Stimulated activated CD8-positive, alpha-beta memory T cell treated with anti-CD3 and anti-CD28 coated beads, Interleukin-4, amount 100 ng/mL, for 4 hours (primary cell): ENCODE results near the gene ALG10.
"Not testable (repeated sequence)": the region's sequence is repeated elsewhere in the genome, so short reads cannot be mapped to it uniquely, and the experiment has no call there.

Source experiments
- DNase-seq, 2 donors: peaks; one replicate each; pipeline ENCODE4 v3.0.0-alpha.2; 2020; ENCODE audit warnings: low read depth in 2 of 2, low spot score in 1 of 2

The ALG10 gene, protein sequence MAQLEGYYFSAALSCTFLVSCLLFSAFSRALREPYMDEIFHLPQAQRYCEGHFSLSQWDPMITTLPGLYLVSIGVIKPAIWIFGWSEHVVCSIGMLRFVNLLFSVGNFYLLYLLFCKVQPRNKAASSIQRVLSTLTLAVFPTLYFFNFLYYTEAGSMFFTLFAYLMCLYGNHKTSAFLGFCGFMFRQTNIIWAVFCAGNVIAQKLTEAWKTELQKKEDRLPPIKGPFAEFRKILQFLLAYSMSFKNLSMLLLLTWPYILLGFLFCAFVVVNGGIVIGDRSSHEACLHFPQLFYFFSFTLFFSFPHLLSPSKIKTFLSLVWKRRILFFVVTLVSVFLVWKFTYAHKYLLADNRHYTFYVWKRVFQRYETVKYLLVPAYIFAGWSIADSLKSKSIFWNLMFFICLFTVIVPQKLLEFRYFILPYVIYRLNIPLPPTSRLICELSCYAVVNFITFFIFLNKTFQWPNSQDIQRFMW

DNA sequence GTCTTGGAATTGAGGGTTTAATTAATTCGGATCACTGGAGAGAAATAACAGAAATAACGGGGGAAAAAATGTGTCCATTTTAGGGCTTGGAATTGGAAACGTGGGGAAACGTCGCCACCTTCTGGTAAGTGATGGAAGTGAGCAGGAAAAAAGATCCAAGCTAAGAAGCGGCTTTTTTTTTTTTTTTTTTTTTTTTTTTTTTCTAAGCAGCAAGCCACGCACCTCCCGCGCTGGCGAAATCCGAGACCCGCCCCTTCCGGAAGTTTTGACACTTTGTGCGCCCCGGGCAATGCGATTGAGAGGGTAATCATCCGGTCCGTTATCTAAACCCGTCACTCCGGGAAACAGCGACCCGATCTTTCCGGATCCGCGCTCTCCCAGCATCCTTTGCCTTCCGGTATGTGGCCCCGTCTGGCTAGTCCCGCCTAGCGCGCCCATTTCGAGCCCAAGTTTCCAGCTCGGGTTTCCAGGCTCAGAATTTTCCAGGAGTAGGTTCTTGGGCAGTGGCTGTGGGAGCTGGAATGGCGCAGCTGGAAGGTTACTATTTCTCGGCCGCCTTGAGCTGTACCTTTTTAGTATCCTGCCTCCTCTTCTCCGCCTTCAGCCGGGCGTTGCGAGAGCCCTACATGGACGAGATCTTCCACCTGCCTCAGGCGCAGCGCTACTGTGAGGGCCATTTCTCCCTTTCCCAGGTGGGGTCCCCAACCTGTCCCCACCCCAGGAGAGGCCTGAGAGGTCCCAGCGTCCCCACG is at the start of gene ALG10:
TSS of gene ALG10 (plus strand) at position 418 of the 752 bp plus-strand sequence. CDS start at position 522, 104 bp downstream.
- DNase-seq, result peak; percentile 93

DNA sequence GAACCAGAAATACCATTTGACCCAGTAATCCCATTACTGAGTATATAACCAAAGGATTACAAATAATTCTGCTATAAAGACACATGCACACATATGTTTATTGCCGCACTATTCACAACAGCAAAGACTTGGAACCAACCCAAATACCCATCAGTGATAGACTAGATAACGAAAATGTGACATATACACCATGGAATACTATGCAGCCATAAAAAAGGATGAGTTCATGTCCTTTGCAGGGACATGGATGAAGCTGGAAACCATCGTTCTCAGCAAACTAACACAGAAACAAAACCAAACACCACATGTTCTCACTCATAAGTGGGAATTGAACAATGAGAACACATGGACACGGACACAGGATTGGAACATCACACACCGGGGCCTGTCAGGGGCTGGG is 49.4 kb upstream of the ALG10 start:
- DNase-seq, result not testable (repeated sequence)

DNA sequence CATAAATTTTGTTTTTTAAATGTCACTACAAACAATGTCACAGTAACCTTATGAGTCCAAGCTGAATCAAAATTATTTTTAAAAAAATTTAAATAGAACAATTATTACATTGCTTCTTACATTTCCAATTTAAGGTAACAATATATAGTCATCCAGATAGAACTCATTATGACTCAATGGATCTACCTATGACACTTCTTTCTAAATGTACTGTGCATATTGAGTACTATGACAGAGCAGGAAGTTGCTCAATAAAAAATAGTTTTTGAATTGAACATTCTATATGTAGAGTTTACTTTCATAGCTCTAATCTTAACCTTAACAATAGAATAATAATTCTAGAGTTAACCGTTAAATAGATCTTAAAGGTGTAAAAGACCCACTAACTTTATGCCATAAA is 44.4 kb upstream of the ALG10 start:
- no peak for DNase-seq

DNA sequence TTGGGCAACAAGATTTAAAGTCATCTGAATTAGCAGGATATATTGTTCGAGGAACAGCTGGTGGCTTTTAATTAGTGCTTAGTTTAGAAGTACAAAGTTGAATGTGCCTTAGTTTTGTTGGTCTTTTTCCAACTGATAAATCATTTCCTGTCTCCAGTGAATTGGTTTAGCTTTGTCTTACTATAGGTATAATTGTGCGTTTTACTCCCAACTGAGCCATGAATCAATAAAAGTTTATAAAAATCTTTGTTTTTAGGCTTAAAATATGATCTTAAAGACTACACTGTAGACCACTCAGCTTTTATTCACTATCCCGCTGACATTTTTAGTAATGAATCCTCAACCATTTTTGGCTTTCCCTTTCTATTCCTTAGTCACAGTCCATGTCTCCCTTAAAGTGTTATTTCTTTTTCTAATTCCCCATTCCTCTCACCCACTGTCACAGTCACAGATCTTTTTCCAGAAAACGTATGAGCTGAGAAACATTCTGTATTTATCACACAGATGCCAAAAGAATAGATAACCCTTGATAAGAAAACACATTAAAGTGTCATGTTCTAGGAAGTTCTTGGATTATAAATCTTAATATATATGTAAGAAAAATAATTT is 34.0 kb upstream of the ALG10 start:
- DNase-seq, result no peak

DNA sequence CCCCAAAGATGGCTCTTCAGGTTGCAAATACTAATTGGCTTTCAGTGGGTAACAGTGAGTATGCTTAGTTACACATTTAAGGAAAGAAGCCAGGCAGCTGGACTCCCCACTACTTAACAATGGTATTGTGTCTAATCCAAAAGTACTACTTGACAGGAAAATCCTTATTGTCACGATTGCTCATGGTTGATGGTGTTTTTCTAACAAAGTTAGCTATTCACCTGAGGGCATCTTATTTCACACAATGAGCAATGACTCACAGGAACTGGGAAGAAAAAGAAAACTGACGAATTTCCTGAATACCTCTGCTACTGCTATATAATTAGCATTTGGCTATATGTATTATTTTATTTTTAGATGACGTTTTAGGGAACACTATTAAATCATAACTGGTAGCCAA is 33.4 kb upstream of the ALG10 start:
- no peak for DNase-seq

DNA sequence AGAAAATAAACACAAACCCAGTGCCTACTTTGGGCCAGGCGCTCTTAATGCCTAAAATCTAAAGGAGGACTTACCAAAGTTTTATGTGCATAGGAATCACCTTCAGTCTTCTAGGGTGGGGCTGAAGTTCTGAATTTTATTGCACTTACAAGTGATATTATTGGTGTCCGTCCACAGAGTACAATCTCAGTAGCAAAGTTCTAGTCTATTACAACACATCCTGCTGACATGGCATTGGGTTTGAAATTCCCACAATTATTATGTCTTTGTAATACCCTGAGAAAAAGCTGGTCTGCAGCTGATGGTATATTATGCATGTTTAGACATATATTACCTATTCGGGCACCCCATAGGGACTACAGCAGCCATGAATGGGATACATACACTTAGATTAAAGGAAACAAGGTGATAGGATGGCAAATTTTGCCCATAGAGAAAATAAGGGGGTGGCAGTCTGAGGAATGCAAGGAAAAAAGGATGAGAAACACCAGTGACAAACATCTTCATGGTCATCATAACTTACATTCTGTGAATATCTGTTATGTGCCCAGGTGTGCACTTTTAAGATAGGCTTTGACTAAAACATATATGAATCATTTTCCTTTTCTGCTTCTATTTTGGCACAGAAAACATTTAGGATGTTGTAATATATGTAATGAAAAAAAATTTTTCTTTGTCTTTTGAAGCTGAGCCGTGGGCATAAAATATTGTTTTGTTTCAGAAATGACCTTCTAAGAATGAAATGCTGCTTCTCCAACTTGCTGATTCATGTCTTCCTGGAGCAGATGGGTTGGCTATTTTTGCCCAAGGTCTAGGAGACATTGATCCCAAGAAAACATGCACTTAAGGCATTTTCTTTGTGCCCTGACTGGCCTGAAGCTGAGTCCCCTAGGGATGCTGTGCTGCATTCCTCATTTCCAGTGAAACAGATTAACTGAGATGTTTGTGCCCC is 27.2 kb upstream of the ALG10 start:
- DNase-seq, result no peak

DNA sequence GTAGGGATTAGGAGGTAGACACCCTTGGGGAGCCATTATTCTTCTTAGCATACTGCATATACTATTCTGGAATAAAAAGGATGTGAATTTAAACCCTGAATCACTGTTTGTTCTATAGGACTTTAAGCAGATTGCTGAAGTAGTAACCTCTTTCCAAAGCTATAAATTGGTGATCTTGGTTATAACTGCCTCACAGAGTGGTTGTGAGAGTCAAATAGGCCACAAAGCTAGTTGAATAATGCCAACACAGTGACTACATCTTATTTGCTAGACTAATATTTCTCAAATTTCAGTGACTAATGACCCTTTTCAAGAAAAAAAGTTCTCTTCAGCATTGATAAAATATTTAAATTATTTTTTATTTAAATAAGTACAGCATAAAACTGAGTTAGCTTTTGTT is 13.5 kb upstream of the ALG10 start:
- DNase-seq, result not testable (repeated sequence)

DNA sequence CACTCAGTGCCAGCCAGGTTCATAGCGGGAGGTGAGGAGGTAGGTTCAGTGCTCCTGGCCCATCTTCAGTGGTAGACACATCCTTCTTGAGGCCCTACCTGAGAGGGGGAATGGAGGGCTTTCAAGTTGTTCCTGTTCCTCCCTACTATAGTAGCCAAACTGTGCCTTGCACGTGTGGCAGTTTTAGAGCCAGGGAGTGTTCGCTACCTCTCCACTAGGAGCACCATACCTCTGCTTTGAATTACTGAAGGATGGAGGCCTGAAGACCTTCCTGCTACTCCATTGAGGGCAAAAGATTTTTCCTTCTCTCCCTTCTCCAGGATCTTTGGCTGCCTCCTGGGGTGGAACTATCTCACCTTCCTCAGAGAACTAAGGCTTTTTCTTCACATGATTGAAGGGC is 5.9 kb upstream of the ALG10 start:
- no peak for DNase-seq

DNA sequence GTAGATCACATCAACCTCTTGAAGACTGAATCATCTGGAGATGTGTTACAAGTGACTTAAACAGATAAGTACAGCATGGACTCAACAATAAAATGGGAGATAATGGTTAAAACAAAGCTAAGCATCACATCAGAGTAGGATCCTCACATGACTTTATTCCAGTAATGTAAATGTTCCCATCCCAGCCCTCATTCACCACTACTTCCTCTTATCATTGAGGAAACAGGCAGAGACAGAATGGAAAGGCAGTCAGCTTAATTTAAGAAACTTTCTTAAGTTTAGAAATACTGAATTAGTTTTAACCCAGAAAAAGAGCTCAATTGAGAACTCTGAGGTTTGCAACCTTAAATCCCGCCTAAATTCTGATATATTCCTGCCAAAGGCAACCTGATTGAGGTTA is 1.2 kb upstream of the ALG10 start:
- DNase-seq, result no peak

DNA sequence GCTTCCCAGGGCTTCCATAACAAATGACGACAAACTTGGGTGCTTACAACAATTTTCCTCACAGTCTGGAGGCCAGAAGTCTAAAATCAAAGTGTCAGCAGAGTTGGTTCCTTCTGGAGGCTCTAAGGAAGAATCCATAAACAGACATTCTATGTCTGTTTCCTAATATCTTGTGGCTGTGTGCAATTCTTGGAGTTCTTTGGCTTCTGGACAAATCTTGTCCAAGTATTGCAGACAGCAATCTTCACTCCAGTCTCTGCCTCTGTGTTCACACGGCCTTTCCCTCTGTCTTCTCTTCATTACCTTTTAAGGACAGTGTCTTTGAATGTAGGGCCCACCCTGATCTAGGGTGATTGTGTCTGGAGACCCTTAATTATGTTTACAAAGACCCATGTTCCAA is 5.4 kb downstream of the ALG10 start:
- DNase-seq, result not testable (repeated sequence)

DNA sequence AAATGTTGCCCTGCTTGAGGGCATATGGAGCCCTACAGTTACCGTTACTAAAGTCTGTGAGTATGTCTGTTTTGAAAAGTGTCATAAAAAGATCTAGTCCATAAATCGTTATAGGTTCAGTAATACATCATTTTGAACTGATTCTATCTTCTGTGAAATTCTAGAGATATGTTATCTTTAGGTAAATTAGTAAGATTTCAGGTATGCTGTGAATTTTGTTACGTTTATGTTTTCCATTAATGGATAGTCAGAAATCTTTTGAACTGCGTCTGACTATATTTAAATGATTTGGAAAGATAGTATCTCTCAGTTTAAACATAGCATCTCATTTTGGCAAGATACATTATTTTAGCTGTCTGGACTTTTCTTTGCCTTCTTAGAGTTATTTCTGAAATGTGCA is 8.3 kb downstream of the ALG10 start:
- no peak for DNase-seq

DNA sequence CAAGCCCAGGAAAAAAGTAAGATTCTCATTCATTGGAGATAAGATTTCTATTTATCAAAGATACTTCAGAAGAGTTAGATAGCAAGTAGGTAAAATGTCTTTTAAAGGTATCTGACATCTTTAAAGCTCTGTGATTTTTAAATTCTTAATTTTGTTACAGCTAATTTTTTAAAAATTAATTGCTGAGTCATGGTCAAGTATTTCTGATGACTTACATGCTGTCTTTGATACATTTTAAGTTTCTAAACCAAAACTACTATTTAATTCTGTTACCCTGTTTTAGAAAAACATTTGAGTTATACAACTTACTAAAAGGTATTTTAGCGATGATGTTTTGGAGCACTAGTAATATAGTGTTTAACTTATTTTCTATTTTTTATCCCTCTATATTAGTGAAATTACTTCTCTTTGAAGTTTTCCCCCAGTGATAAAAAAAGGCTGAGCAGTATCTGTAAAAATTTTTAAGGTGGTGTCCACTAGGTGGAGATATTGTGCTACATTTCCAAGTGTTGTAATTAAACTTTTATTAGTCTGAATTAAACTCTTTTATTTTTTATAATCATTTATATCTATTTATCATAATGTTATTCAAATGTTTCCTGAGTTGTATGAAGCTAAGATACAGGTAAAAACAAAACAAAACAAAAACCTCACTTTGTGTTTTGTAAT is 11.5 kb downstream of the ALG10 start:
- DNase-seq, result no peak

DNA sequence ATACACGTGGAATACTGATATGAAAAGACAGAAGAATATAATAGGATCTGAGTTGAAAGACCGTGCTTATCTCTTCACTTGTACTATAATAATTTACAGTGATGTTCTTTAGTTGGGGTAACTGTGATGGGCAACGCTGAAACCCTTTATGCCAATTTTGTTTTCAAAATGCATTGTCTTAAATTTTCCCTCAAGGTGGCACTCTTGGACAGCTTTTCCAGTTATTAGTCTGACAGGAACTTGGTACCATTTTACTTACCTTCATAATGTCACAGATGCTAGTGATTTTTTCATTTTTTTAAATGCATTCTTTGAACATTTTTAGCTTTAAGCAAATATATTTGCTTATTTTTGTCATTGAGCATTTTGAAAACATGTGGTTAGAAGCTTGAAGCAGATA is 16.1 kb downstream of the ALG10 start:
- not testable (repeated sequence) for DNase-seq

DNA sequence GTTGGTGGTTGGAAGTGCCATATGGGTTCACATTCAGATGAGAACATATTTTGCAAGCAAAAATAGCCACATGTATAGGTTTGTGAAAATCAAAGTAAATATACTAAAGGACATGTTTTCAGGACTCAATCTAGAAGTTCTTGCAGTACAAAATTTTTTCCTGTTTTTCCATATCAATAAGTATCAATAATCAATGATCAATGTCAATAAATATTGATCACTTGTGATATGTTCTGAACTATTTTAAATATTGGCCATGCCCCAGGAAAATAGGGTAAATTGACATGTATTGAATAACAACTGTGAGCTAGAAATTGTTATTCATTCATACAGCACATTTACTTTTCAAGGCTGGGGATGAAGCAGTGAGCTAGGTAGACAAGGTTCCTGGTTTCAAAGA is 24.3 kb downstream of the ALG10 start:
- no peak for DNase-seq

DNA sequence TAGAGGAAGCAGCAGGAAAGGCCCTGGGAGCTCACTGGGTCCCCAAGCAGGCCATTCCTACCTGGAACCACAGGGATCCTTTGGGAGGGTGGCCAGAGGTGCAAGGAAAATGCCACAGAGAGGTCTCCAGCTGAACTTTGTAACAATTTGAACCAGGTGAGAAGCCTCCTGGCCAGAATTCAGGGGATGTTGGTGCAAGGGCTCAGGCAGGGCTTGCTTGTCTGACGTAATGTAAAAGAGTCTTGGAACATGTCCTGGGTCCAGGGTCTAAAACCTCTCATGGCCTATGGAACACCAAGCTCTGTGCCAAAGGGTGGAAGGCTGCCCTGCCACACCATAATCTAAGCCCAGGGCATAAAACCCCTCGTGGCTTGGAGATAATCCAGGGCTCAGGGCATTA is 25.6 kb downstream of the ALG10 start:
- DNase-seq, result not testable (repeated sequence)

DNA sequence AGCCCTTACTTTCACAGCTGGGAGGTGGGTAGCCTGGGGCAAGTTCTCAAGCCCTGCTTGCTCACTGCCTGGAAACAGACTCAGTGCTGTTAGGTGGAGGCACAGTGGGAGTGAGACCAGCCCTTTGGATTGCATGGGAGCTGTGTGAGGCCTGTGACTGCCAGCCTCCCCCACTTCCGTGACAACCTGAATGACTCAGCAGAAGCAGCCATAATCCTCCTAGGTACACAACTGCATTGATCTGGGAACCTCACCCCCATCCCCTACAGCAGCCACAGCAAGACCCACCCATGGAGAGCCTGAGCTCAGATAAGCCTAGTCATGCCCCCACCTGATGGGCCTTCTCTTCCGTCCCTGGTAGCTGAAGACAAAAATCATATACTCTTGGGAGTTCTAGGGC is 26.4 kb downstream of the ALG10 start:
- no peak for DNase-seq

DNA sequence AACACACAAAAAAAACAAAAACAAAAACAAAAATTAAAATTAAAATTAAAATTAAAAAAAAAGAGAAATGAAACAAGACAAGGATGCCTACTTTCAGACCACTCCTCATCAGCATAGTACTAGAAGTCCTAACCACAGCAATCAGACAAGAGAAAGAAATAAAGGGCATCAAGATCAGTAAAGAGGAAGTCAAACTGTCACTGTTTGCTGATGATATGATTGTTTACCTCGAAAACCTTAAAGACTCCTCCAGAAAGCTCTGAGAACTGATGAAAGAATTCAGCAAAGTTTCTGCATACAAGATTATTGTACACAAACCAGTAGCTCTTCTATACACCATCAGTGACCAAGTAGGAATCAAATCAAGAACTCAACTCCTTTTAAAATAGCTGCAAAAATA is 29.2 kb downstream of the ALG10 start:
- DNase-seq, result no peak

DNA sequence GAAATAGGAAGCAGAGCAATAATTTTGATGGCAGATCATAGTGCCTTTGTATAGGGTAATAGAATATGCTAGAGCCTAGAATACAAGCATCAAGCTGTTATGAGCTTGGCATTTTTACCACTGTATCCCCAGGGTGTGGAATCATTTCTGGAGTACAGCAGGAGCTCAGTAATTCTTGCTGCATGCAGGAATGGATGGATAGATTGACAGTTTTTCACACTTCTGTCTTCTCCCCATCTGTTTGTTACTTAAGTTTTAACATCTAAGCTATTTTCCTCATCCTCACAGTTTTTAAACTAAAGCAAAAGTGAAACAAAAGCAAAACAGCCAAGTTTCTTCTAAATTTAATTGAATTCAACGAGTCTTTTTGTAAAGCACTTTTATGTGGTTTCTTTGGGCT is 32.6 kb downstream of the ALG10 start:
- DNase-seq, result no peak
